HepG2 (cell line): ENCODE data around the gene ATG9A. TPM values are rescaled to one million over a fixed set of nuclear protein-coding genes. Genes with fewer than 3 reads are reported as not detected.

Experiments used
- AGO2 ChIP-seq: fragments of 200-400 bp; formaldehyde crosslinking; optimal IDR thresholded peaks from 2 replicates; pipeline ENCODE3; 2017; ENCODE audit warnings: mild to moderate bottlenecking, low read depth, low read length, moderate library complexity
- DR1 ChIP-seq: sonication (generic); formaldehyde crosslinking; IDR thresholded peaks from 2 replicates; pipeline ENCODE4 v1.8.0; 2021; ENCODE audit warnings: mild to moderate bottlenecking, missing genetic modification reagents, inconsistent platforms
- ERF ChIP-seq: IDR thresholded peaks from 2 replicates; pipeline ENCODE4 v1.6.1; 2018; ENCODE audit warnings: missing biosample characterization, missing genetic modification reagents
- FOXJ3 ChIP-seq: sonication (generic); formaldehyde crosslinking; IDR thresholded peaks from 2 replicates; pipeline ENCODE4 v1.4.0; 2020; ENCODE audit warnings: missing genetic modification reagents, mild to moderate bottlenecking, borderline replicate concordance
- MED1 ChIP-seq: sonication (generic); formaldehyde crosslinking; IDR thresholded peaks from 2 replicates; pipeline ENCODE4 v1.4.0; 2020; ENCODE audit warnings: missing genetic modification reagents
- MEIS1 ChIP-seq: sonication (generic); formaldehyde crosslinking; IDR thresholded peaks from 2 replicates; pipeline ENCODE4 v1.9.0; 2021; ENCODE audit warnings: mild to moderate bottlenecking, missing genetic modification reagents, moderate library complexity, borderline replicate concordance
- NR2F2 ChIP-seq: IDR thresholded peaks from 2 replicates; pipeline ENCODE4 v1.6.1; 2012; ENCODE audit warnings: low read depth, inconsistent platforms, borderline replicate concordance
- PRDM15 ChIP-seq: sonication (generic); formaldehyde crosslinking; IDR thresholded peaks from 2 replicates; pipeline ENCODE4 v1.4.0; 2020; ENCODE audit warnings: missing genetic modification reagents
- RAD21 ChIP-seq: fragments of 450-650 bp; formaldehyde crosslinking; IDR thresholded peaks from 2 replicates; pipeline ENCODE4 v1.5.0; 2020; ENCODE audit warnings: mild to moderate bottlenecking
- RBFOX2 ChIP-seq: fragments of 200-400 bp; formaldehyde crosslinking; IDR thresholded peaks from 2 replicates; pipeline ENCODE4 v1.6.1; 2017; ENCODE audit warnings: low read depth, mild to moderate bottlenecking, low read length
- SIX1 ChIP-seq: sonication (generic); formaldehyde crosslinking; IDR thresholded peaks from 2 replicates; pipeline ENCODE4 v1.4.0; 2020; ENCODE audit warnings: missing genetic modification reagents, borderline replicate concordance
- STAG1 ChIP-seq: sonication (generic); formaldehyde crosslinking; IDR thresholded peaks from 2 replicates; pipeline ENCODE4 v1.4.0; 2020; ENCODE audit warnings: missing genetic modification reagents
- TFE3 ChIP-seq: IDR thresholded peaks from 2 replicates; pipeline ENCODE4 v1.6.1; 2016
- THAP8 ChIP-seq: sonication (generic); formaldehyde crosslinking; IDR thresholded peaks from 2 replicates; pipeline ENCODE4 v1.5.1; 2020; ENCODE audit warnings: missing genetic modification reagents, mild to moderate bottlenecking, borderline replicate concordance
- THRA ChIP-seq: sonication (generic); formaldehyde crosslinking; IDR thresholded peaks from 2 replicates; pipeline ENCODE4 v1.4.0; 2020; ENCODE audit warnings: missing genetic modification reagents, borderline replicate concordance
- XBP1 ChIP-seq: sonication (generic); formaldehyde crosslinking; IDR thresholded peaks from 2 replicates; pipeline ENCODE4 v1.5.0; 2020; ENCODE audit warnings: missing genetic modification reagents
- ZFP1 ChIP-seq: IDR thresholded peaks from 2 replicates; pipeline ENCODE4 v1.6.1; 2016
- ZFP36L1 ChIP-seq: sonication (generic); formaldehyde crosslinking; IDR thresholded peaks from 2 replicates; pipeline ENCODE4 v1.8.0; 2022; ENCODE audit warnings: mild to moderate bottlenecking, missing genetic modification reagents, moderate library complexity
- ZNF232 ChIP-seq: sonication (generic); formaldehyde crosslinking; IDR thresholded peaks from 2 replicates; pipeline ENCODE4 v1.4.0; 2020; ENCODE audit warnings: missing genetic modification reagents, borderline replicate concordance
- ZNF263 ChIP-seq: sonication (generic); formaldehyde crosslinking; IDR thresholded peaks from 2 replicates; pipeline ENCODE4 v1.4.0; 2020; ENCODE audit warnings: missing genetic modification reagents
- ZNF333 ChIP-seq: sonication (generic); formaldehyde crosslinking; IDR thresholded peaks from 2 replicates; pipeline ENCODE4 v1.4.0; 2020; ENCODE audit warnings: mild to moderate bottlenecking, missing genetic modification reagents, borderline replicate concordance
- ZNF382 ChIP-seq: sonication (generic); formaldehyde crosslinking; IDR thresholded peaks from 2 replicates; pipeline ENCODE4 v1.5.0; 2020; ENCODE audit warnings: missing genetic modification reagents, mild to moderate bottlenecking, borderline replicate concordance
- ZNF576 ChIP-seq: sonication (generic); formaldehyde crosslinking; IDR thresholded peaks from 2 replicates; pipeline ENCODE4 v1.4.0; 2020; ENCODE audit warnings: mild to moderate bottlenecking, missing genetic modification reagents
- polyA plus RNA-seq, 8 experiments: library from polyadenylated mRNA; depleted of rRNA in 3 of 8; stranded (reverse) in 7 of 8; unstranded in 1 of 8; fragments of >200 nt; fragmentation: Illumina TruSeq in 4 of 8; extraction: Trizol in 4 of 8; gene quantifications; 2 replicates each; pipeline versions ENCODE4 v1.2.1 to v1.2.3, GENCODE V29; 2011 to 2016; ENCODE audit warnings: low read depth in 4 of 8, missing spikeins in 1 of 8, mixed read lengths in 1 of 8; ENCODE audit not compliant: insufficient read depth in 1 of 8
- total RNA-seq, 5 experiments: library from RNA; depleted of rRNA; stranded (reverse); fragments of >200 nt; fragmentation: Illumina TruSeq; extraction: Trizol; gene quantifications; 2 replicates each; pipeline ENCODE4 v1.2.3, GENCODE V29; 2016; ENCODE audit warnings: low read depth in 1 of 5

ATG9A gene
- total and polyA plus RNA-seq, 2 of the 13 experiments (the other 11 are each of a cell fraction or from before 2014, with no cell fraction given), result 35.0 to 131 TPM

GRCh38 chr2:219176818-219177551 is 52.5 kb downstream of the ATG9A start, which contains the start of gene CNPPD1 (continued):
- peak; percentile 85 for TF ChIP-seq TFE3 (CRISPR knock-in tag)
- peak; percentile 98 for TF ChIP-seq ZNF333 (CRISPR knock-in tag)
- TF ChIP-seq PRDM15 (CRISPR knock-in tag), result peak; percentile 75
- peak; percentile 92; the same call in 1 of the 2 replicates for TF ChIP-seq ZFP36L1
- peak; percentile 39 for TF ChIP-seq MEIS1 (CRISPR knock-in tag)
- TF ChIP-seq RBFOX2, result peak; percentile 98
- no peak for TF ChIP-seq FOXJ3 (CRISPR knock-in tag)
- peak; percentile 62; the same call in 1 of the 2 replicates for TF ChIP-seq THRA
- TF ChIP-seq NR2F2, result peak; percentile 28; the same call in 1 of the 2 replicates
- TF ChIP-seq ERF (CRISPR knock-in tag), result peak; percentile 99
- TF ChIP-seq ZNF382 (CRISPR knock-in tag), result no peak
- peak; percentile 13 for TF ChIP-seq STAG1 (CRISPR knock-in tag)
- TF ChIP-seq MED1 (CRISPR knock-in tag), result peak; percentile 91
- TF ChIP-seq ZFP1, result peak; percentile 68; the same call in 1 of the 2 replicates
- no peak; the same call in none of the 2 replicates for TF ChIP-seq DR1
- peak; percentile 67; the same call in 1 of the 2 replicates for TF ChIP-seq XBP1 (CRISPR knock-in tag)
- peak; percentile 94 for TF ChIP-seq AGO2
- peak; percentile 98 for TF ChIP-seq THAP8 (CRISPR knock-in tag)
- TF ChIP-seq RAD21, result peak; percentile 80
- TF ChIP-seq SIX1 (CRISPR knock-in tag), result no peak
- TF ChIP-seq ZNF576 (CRISPR knock-in tag), result peak; percentile 70; the same call in 1 of the 2 replicates
- TF ChIP-seq ZNF263 (CRISPR knock-in tag), result peak; percentile 76
- TF ChIP-seq ZNF232 (CRISPR knock-in tag), result peak; percentile 95
